Right ventricle myocardium superior (tissue), 1 donor: ENCODE data around the gene KIF21A. TPM values are rescaled to one million over a fixed set of nuclear protein-coding genes. Genes with fewer than 3 reads are reported as not detected.

Experiments
- ATAC-seq: fragments of 200-7000 bp; cut with Tn5 transposase; one replicate; pipeline ENCODE4 v1.9.1; 2020; ENCODE audit warnings: mild to moderate bottlenecking; ENCODE audit not compliant: poor library complexity
- DNase-seq: peaks from one replicate; pipeline ENCODE4 v3.0.0-alpha.2; 2020
- intact Hi-C: fragments of 100-400 bp; cut with DNase I; formaldehyde crosslinking; loops from one replicate; pipeline ENCODE4 v1.11.2; 2022
- total RNA-seq: library from RNA; stranded (reverse); fragmentation: NEBNext Ultra II Directional; extraction: Animal tissue kit (Norgen Biotek cat#: 25700); gene quantifications from one replicate; pipeline ENCODE4 v1.2.1, GENCODE V29; 2021
- donor health status: DM: no; HTN: yes; CAD: no; lungs with severe emphysema.

KIF21A gene
- total RNA-seq, 1 donor from 2014 or later: 52.6 TPM

DNA sequence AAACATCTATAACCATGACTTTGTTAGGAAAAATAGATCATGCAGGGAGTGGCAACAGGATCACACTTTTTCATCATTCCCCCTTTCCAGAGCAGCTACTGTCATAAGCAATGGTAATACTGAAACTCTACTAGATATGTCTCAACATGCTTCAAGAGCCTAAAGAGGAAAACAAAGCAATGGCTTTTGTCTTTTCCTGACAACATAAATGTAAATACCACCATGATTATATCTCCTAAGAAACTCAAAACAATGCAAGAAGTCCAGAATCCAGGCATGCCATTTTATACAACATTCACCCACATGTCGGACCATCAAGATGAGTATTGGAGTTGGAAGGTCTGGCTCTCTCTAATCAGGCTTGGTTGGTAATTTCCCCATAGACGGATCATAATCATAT is 78.7 kb downstream of the KIF21A start:
- intact Hi-C loops: loop anchor here (10.0 kb wide), 1 partner anchor 81 kb away; the partner anchor contains the start of gene KIF21A
- DNase-seq: no peak

DNA sequence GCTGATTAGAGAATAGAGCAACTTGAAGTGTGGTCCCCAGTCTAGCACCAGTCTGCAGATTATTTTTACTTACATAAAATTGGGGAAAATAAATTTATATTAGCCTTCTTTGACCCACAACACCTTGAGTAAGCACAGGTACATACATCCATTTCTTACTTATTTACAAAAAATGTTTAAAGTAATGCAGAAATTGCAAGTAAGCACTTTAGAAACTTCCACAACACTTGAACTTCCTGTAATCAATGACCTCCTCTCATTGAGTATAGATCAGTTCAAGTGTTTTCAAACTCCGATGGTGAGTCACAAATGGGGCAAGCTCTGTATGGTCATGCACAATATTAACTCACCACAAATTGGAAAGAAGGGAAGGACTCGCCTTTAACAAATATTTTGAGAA is 83.3 kb downstream of the KIF21A start:
- no peak for ATAC-seq
- no peak for DNase-seq
- intact Hi-C loops: loop anchor here (10.0 kb wide), 1 partner anchor 85 kb away; the partner anchor contains the start of gene KIF21A

More for the DNA sequence above, 78.7 kb downstream of the KIF21A start:
- no peak for ATAC-seq

GRCh38 chr12:39357041-39357440 is 85.9 kb downstream of the KIF21A start:
- intact Hi-C loops: no loop called here
- ATAC-seq: no peak
- DNase-seq: no peak

GRCh38 chr12:39355841-39356240 is 87.1 kb downstream of the KIF21A start:
- ATAC-seq (no peak), DNase-seq (no peak)
- intact Hi-C loops: no loop called here

- intact Hi-C loops: no loop called here
- ATAC-seq: no peak
- DNase-seq: no peak
Observed at GRCh38 chr12:39354955-39355354, 88.0 kb downstream of the KIF21A start.

GRCh38 chr12:39352471-39353017 is 90.4 kb downstream of the KIF21A start:
- no peak for DNase-seq
- no peak for ATAC-seq
- intact Hi-C loops: no loop called here

- intact Hi-C loops: no loop called here
- ATAC-seq: no peak
- no peak for DNase-seq
Observed at GRCh38 chr12:39351153-39351552, 91.8 kb downstream of the KIF21A start.

DNA sequence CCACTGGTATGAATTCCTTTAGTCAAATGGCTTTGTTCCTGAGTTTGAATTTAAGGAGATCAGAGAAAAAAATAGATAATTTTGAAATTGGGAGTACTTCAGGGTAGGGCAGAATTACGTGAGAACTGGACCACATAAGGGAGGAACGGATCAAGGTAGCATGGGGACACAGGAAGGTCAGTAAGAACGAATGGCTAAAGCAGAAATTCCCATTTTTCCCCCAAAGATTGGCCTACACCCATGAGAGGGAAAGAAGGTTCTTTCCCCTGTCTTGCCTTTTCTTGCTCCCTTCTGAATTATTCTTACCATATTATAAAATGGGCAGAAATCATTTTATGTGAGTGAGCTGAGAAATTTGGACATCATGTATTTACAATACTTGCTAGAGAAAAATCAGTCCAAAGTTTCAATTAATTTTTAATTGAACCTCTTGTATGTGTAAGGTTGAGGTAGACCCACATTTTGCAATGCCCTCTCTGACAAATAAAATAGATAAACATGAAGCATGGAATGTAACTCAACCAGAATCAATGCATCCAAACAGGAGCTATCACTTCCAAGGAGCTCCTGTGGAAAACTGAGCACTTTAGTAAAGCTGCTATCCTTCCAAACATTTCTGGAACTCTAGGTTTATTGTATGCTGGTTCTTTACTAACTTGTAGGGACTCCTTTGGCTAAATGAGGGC is 93.8 kb downstream of the KIF21A start:
- no peak for ATAC-seq
- intact Hi-C loops: no loop called here
- no peak for DNase-seq

GRCh38 chr12:39348523-39348922 is 94.4 kb downstream of the KIF21A start:
- intact Hi-C loops: no loop called here
- DNase-seq: no peak
- ATAC-seq: no peak

GRCh38 chr12:39344926-39345325 is 98.0 kb downstream of the KIF21A start:
- no peak for DNase-seq
- intact Hi-C loops: no loop called here
- no peak for ATAC-seq

DNA sequence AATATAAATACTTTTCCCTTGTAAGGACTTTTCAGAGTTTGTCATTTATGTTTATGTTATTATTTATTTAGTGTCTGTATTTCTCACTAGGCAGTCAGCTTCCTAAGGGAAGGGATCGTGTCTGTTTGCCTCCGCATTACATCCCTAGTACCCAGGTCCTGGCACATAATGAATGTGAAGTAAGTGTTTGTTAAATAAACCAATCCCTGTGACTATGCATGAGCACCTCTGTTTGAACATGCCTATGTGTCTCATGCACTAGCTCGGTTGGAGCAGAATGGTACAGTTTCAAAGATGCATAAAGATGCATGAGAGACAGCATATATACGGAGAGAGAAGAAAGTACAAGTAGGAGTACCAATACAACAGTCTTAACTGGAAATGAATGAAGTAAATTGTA is 99.3 kb downstream of the KIF21A start:
- ATAC-seq (no peak), DNase-seq (no peak)
- intact Hi-C loops: no loop called here

- intact Hi-C loops: no loop called here
- no peak for DNase-seq
- ATAC-seq: no peak
Observed at GRCh38 chr12:39341761-39342160, 101.2 kb downstream of the KIF21A start.

DNA sequence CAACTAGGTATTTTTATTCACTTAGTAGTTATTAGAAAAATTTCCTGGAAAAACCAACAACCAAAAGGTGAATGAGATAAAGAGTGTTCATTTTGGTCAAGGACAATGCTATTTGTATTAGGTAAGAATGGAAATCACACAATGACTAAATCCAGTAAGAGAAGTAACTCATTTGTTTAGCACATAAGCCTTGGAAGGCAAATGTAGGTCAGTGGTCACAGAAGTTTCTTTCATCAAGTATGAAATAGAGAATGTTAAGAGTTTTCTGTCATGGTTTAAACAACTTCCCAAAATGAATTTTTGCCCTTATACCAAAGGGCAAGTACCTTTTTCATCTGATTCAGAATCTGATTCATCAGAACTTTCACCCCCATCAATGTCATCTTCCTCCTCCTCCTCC is 101.7 kb downstream of the KIF21A start:
- ATAC-seq (no peak), DNase-seq (no peak)
- intact Hi-C loops: no loop called here

GRCh38 chr12:39332661-39333175 is 110.2 kb downstream of the KIF21A start:
- intact Hi-C loops: no loop called here
- no peak for ATAC-seq
- DNase-seq: no peak

DNA sequence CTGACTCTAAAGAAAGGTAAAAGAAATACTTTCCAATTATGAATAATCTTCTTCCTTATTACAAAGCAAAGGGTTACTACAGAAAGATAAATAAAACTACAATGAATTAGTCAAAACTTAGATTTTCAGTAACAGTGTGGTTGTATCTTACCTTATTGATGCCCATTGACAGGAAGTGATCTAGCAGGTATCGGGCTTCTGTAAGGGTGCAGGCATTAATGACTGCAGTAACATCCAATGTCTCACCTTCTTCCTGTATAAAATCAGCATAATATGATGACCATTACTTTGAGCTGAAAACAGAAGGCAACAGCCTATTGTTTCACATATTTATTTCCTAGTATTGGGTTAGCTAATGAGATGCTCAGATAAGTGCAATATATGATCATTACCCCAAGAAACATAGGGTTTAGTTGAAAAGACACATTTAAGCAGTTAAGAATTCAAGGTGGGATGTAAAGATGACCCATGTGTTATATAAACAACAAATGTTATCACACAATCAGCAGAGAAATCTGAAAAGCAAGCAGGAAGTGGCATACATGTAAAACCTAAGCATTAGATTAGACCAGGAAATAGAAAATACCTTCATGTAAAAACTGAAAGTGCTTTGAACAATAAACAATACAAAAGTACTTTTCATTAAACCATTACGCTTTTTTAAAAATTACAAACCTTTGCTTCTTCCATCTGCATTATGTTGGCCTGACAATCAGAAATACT is 111.2 kb downstream of the KIF21A start:
- no peak for DNase-seq
- ATAC-seq: no peak
- intact Hi-C loops: no loop called here

- intact Hi-C loops: no loop called here
- DNase-seq (no peak), ATAC-seq (no peak)
Observed at GRCh38 chr12:39329876-39330275, 113.0 kb downstream of the KIF21A start.

- intact Hi-C loops: no loop called here
- DNase-seq: no peak
- ATAC-seq: no peak
Observed at GRCh38 chr12:39329018-39329417, 113.9 kb downstream of the KIF21A start.

DNA sequence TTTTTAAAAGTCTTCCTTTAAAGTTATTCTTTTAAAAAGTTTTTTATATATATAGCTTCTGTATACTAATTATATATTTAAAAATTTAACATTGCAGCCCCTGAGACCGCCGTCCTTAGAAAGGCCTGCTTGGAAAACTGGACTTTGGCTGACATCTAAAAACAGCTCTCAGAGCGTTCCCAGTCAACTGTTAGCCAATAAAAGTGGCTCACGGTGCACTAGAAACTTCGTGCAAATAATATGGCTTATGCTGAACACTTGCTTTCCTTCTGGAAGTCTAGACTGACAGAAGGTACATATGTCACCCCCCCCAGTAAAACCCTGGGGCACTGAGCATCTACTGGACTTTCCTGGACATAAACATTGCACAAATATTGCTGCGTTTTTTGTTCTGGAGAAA is 115.0 kb downstream of the KIF21A start:
- DNase-seq (no peak), ATAC-seq (peak; percentile 57)
- intact Hi-C loops: no loop called here

DNA sequence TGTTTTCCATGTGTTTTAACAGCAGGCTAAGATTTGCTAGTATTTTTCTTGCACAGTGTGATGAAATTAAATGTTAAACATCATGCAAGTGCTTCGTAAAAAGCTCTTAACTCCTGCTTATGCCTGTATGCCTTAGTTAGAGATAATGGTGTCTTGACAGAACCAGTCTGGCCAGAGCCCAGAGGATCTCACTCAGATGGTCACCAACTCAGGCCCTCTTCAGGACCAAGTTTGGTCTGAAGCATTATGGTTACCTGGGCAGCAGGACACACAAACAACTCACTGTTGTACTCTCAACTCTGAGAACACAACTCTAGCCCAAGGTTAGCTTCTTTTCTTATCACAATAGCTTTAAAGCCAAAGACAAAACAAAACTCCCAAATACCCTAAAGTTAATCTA is 115.4 kb downstream of the KIF21A start:
- DNase-seq (no peak), ATAC-seq (peak; percentile 87)
- intact Hi-C loops: no loop called here

- intact Hi-C loops: no loop called here
- DNase-seq: no peak
- no peak for ATAC-seq
Observed at GRCh38 chr12:39319180-39319579, 123.7 kb downstream of the KIF21A start.
